Stimulated activated CD4-positive, alpha-beta T cell treated with anti-CD3 and anti-CD28 coated beads, Interleukin-4, amount 100 ng/mL, for 24 hours (primary cell): Measurements from ENCODE around the gene PCNX1.
"Not testable (repeated sequence)": the region's sequence is repeated elsewhere in the genome, so short reads cannot be mapped to it uniquely, and the experiment has no call there.

Source experiments
- DNase-seq: peaks from one replicate; pipeline ENCODE4 v3.0.0-alpha.2; 2020

The PCNX1 gene

GRCh38 chr14:71135911-71136310 lies 228.7 kb downstream of the PCNX1 start:
- no peak for DNase-seq

GRCh38 chr14:71136386-71137060 lies 229.3 kb downstream of the PCNX1 start:
- no peak for DNase-seq

- DNase-seq, result no peak
These were observed 230.5 kb downstream of the PCNX1 start for GRCh38 chr14:71137536-71138447.

GRCh38 chr14:71138448-71139293 lies 231.4 kb downstream of the PCNX1 start:
- DNase-seq, result peak; percentile 64

GRCh38 chr14:71139294-71139946 lies 232.2 kb downstream of the PCNX1 start:
- no peak for DNase-seq

GRCh38 chr14:71140157-71140556 lies 232.9 kb downstream of the PCNX1 start:
- no peak for DNase-seq

GRCh38 chr14:71141701-71142374 lies 234.6 kb downstream of the PCNX1 start:
- DNase-seq, result no peak

- peak; percentile 8 for DNase-seq
These were observed 235.2 kb downstream of the PCNX1 start for GRCh38 chr14:71142375-71143038.

- peak; percentile 45 for DNase-seq
These were observed 236.4 kb downstream of the PCNX1 start for GRCh38 chr14:71143381-71144290.

- not testable (repeated sequence) for DNase-seq
These were observed 240.1 kb downstream of the PCNX1 start for GRCh38 chr14:71147335-71147734.

- no peak for DNase-seq
These were observed 241.4 kb downstream of the PCNX1 start for GRCh38 chr14:71148627-71149026.

GRCh38 chr14:71150737-71151136 lies 243.5 kb downstream of the PCNX1 start:
- DNase-seq, result no peak

GRCh38 chr14:71155743-71156142 lies 248.5 kb downstream of the PCNX1 start:
- DNase-seq, result no peak

GRCh38 chr14:71163050-71163841 lies 256.0 kb downstream of the PCNX1 start:
- no peak for DNase-seq

GRCh38 chr14:71163842-71164629 lies 256.8 kb downstream of the PCNX1 start:
- DNase-seq, result no peak
